ENCODE data around the gene ARPC4.

The ARPC4 gene

DNA sequence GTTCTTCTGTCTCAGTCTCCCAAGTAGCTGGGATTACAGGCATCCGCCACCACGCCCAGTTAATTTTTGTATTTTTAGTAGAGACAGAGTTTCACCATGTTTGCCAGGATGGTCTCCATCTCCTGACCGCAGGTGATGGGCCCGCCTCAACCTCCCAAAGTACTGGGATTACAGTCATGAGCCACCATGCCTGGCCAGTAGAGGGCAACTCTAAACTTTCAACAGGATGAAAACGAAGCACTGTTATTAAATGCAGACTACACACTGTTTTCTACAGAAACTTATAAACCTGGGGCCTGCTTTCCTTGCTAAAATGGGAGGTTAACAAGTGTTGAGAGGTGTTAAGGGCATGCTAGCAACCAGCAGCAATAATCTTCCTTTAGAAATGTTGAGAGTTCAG is 7.6 kb downstream of the ARPC4 start:
- no peak overlapping the region for H3K4me3 Mint-ChIP-seq
- peaks cover 67% of the 10 kb centered on the region for H3K36me3 Mint-ChIP-seq (ENCODE audit: low read depth)
- no peak overlapping the region for H3K27ac Mint-ChIP-seq
- H3K4me1 Mint-ChIP-seq, result peaks cover under 1% of the 10 kb centered on the region
- H3K9me3 Mint-ChIP-seq, result no peaks in the 10 kb centered on the region
- TF ChIP-seq CTCF (IDR thresholded peaks at IDR 0.05), result no peak
- H3K27me3 Mint-ChIP-seq (ENCODE audit: low read depth, poor library complexity), result no peaks in the 10 kb centered on the region
- no peak for DNase-seq

DNA sequence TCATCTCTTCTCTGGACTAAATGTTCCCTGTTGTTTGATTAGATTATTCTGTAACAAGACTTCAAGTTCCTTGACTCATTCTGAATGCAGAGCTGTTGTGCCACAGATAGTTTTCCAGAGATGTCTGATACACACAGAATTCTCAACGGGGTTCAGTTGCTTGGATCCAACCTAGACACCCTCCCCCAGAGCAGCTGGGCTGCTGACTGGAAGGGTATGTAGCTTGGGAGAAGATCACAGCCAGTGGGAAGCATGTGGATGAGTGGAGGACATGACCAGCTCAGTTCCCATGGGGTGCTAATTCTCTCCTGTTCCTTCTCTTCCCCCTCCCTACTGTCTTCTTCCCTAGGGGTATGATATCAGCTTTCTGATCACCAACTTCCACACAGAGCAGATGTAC is 10.6 kb downstream of the ARPC4 start:
- no peak for TF ChIP-seq CTCF (IDR thresholded peaks at IDR 0.05)
- DNase-seq, result no peak
- peaks cover 48% of the 10 kb centered on the region for H3K36me3 Mint-ChIP-seq (ENCODE audit: low read depth)
- no peak overlapping the region for H3K27ac Mint-ChIP-seq
- H3K9me3 Mint-ChIP-seq, result no peaks in the 10 kb centered on the region
- peaks cover 2% of the 10 kb centered on the region for H3K4me1 Mint-ChIP-seq
- H3K27me3 Mint-ChIP-seq (ENCODE audit: low read depth, poor library complexity), result no peaks in the 10 kb centered on the region
- no peak overlapping the region for H3K4me3 Mint-ChIP-seq

DNA sequence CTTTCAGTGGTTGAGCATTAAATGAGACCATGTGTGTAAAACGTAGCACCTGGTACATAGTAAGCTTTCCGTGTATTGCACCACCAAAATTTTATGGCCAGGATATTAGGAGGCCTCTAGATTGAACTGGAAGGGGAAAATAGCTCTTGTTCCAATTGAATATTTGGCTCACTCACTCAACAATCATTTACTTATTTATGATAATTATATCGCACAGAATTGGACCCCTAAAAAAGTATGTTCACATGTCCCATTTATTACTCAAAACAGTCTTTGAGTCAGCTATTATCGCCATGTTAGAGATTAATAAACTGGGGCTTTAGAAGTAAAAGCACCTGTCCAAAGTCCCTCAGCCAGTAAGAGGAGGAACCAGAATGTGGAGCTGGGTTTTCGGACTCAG is 12.1 kb downstream of the ARPC4 start:
- peaks cover 14% of the 10 kb centered on the region for H3K4me1 Mint-ChIP-seq
- H3K27ac Mint-ChIP-seq, result no peak overlapping the region
- H3K36me3 Mint-ChIP-seq (ENCODE audit: low read depth), result peaks cover 42% of the 10 kb centered on the region
- no peak for DNase-seq
- no peaks in the 10 kb centered on the region for H3K27me3 Mint-ChIP-seq (ENCODE audit: low read depth, poor library complexity)
- TF ChIP-seq CTCF (IDR thresholded peaks at IDR 0.05), result no peak
- H3K9me3 Mint-ChIP-seq, result no peaks in the 10 kb centered on the region
- H3K4me3 Mint-ChIP-seq, result no peak overlapping the region

DNA sequence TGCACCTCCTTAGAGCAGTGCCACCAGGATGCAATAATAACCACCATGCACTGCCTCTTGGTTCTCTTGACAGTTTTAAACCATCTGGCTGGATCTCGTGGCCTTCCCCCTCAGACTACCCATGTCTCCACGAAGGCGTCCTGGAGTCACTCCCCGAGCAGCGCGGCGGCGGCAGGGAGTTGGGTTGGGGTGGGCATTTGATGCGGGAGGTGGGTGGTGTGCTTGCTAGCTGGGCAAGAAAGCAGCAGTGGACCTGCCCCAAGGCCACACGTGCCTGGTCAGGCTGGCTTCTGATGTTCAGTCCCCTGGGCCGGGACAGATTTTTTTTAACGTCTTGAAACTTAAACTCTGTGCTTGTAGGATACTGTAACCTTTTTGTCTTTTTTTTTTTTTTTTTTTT is 13.3 kb downstream of the ARPC4 start:
- Mint-ChIP-seq H3K4me1 (peaks cover 23% of the 10 kb centered on the region), H3K27ac (no peak overlapping the region), H3K9me3 (no peaks in the 10 kb centered on the region), H3K27me3 (ENCODE audit: low read depth, poor library complexity) (peaks cover 4% of the 10 kb centered on the region), H3K4me3 (no peak overlapping the region), H3K36me3 (ENCODE audit: low read depth) (peaks cover 34% of the 10 kb centered on the region)
- no peak for DNase-seq
- no peak for TF ChIP-seq CTCF (IDR thresholded peaks at IDR 0.05)

- TF ChIP-seq CTCF (IDR thresholded peaks at IDR 0.05), result no peak
- H3K9me3 Mint-ChIP-seq, result no peaks in the 10 kb centered on the region
- peaks cover 4% of the 10 kb centered on the region for H3K27me3 Mint-ChIP-seq (ENCODE audit: low read depth, poor library complexity)
- H3K4me1 Mint-ChIP-seq, result peaks cover 31% of the 10 kb centered on the region
- DNase-seq, result no peak
- H3K27ac Mint-ChIP-seq, result peak overlapping the region; percentile 31
- no peak overlapping the region for H3K4me3 Mint-ChIP-seq
- peaks cover 28% of the 10 kb centered on the region for H3K36me3 Mint-ChIP-seq (ENCODE audit: low read depth)
Observed at GRCh38 chr3:9806688-9807589, 14.1 kb downstream of the ARPC4 start.

DNA sequence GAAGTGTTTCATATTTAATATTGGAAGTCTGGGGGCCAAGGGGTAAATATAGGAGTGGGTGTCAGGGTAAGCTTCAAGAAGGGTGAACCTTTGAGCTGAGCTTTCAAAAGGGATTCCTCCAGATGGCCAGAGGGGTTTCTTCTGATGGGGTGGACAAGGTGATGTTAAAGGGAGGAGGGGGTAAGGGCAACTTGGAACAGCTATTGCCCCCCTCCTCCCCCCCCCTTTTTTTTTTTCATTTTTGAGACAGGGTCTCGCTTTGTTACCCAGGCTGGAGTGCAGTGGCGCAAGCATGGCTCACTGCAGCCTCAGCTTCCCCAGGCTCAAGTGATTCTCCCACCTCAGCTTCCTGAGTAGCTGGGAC is 15.1 kb downstream of the ARPC4 start:
- peak overlapping the region; percentile 68 for H3K27ac Mint-ChIP-seq

More for the DNA sequence above, 15.1 kb downstream of the ARPC4 start:
- DNase-seq, result no peak
- no peak overlapping the region for H3K4me3 Mint-ChIP-seq
- H3K4me1 Mint-ChIP-seq, result peaks cover 31% of the 10 kb centered on the region
- peaks cover 4% of the 10 kb centered on the region for H3K27me3 Mint-ChIP-seq (ENCODE audit: low read depth, poor library complexity)
- no peak for TF ChIP-seq CTCF (IDR thresholded peaks at IDR 0.05)
- H3K9me3 Mint-ChIP-seq, result no peaks in the 10 kb centered on the region
- peaks cover 24% of the 10 kb centered on the region for H3K36me3 Mint-ChIP-seq (ENCODE audit: low read depth)

Measured in nephron progenitor cell (in vitro differentiated cells).